GM18519 (cell line): ENCODE data around the gene TSPAN10.
"Not testable (repeated sequence)": the region's sequence is repeated elsewhere in the genome, so short reads cannot be mapped to it uniquely, and the experiment has no call there.

ENCODE experiments used
- ATAC-seq: cut with Tn5 transposase; IDR thresholded peaks from one replicate; pipeline ENCODE4 v1.9.1; 2021; ENCODE audit warnings: mild to moderate bottlenecking, moderate library complexity; ENCODE audit not compliant: unreplicated experiment, low FRiP score

Gene TSPAN10

GRCh38 chr17:81656835-81657234, 19.8 kb downstream of the TSPAN10 start:
- ATAC-seq = no peak

GRCh38 chr17:81659038-81659437, 22.0 kb downstream of the TSPAN10 start:
- no peak for ATAC-seq

- no peak for ATAC-seq
These were observed 23.4 kb downstream of the TSPAN10 start for GRCh38 chr17:81660441-81660840.

- no peak for ATAC-seq
These were observed 25.0 kb downstream of the TSPAN10 start for GRCh38 chr17:81662002-81662401.

GRCh38 chr17:81664051-81664470, 27.1 kb downstream of the TSPAN10 start:
- ATAC-seq = no peak

- ATAC-seq = no peak
These were observed 28.5 kb downstream of the TSPAN10 start for GRCh38 chr17:81665205-81666091.

GRCh38 chr17:81666092-81666341, 29.0 kb downstream of the TSPAN10 start:
- no peak for ATAC-seq

- ATAC-seq = peak; percentile 87
These were observed 29.6 kb downstream of the TSPAN10 start, which contains the start of the genes CCDC137 and OXLD1 for GRCh38 chr17:81666342-81667191. CCDC137 (plus strand) TSS chr17:81666737; CDS start chr17:81666767, 30 bp downstream. OXLD1 (minus strand) TSS chr17:81666605; CDS start chr17:81666577, 28 bp downstream.

GRCh38 chr17:81667754-81668153, 30.8 kb downstream of the TSPAN10 start:
- ATAC-seq = no peak

GRCh38 chr17:81672504-81672903, 35.5 kb downstream of the TSPAN10 start:
- no peak for ATAC-seq

GRCh38 chr17:81672954-81673353, 36.0 kb downstream of the TSPAN10 start:
- no peak for ATAC-seq

- ATAC-seq = no peak
These were observed 36.7 kb downstream of the TSPAN10 start for GRCh38 chr17:81673561-81674258.

GRCh38 chr17:81675515-81676221, 38.7 kb downstream of the TSPAN10 start:
- ATAC-seq = not testable (repeated sequence)

- ATAC-seq = no peak
These were observed 39.9 kb downstream of the TSPAN10 start for GRCh38 chr17:81676906-81677305.

GRCh38 chr17:81680150-81680549, 43.2 kb downstream of the TSPAN10 start:
- no peak for ATAC-seq

GRCh38 chr17:81681672-81682071, 44.7 kb downstream of the TSPAN10 start:
- no peak for ATAC-seq

- no peak for ATAC-seq
These were observed 45.7 kb downstream of the TSPAN10 start for GRCh38 chr17:81682565-81683207.

- no peak for ATAC-seq
These were observed 46.2 kb downstream of the TSPAN10 start for GRCh38 chr17:81683208-81683583.

- peak; percentile 89 for ATAC-seq
These were observed 46.8 kb downstream of the TSPAN10 start, which contains the start of the genes ARL16 and HGS for GRCh38 chr17:81683584-81684441. ARL16 (minus strand) TSS chr17:81683797; CDS start chr17:81683753, 44 bp downstream. HGS (plus strand) TSS chr17:81684011; CDS start chr17:81684067, 56 bp downstream.
